ENCODE data around the gene PFKFB3.

The PFKFB3 gene

GRCh38 chr10:6218692-6219493 is 16.2 kb downstream of the PFKFB3 start:
- H3K9me3 Mint-ChIP-seq: no peaks in the 10 kb centered on the region
- no peaks in the 10 kb centered on the region for H3K27me3 Mint-ChIP-seq
- H3K36me3 Mint-ChIP-seq: peaks cover 88% of the 10 kb centered on the region
- no peak overlapping the region for H3K27ac Mint-ChIP-seq
- H3K4me1 Mint-ChIP-seq: peaks cover 10% of the 10 kb centered on the region
- H3K4me3 Mint-ChIP-seq: no peak overlapping the region
- no peak for ATAC-seq

DNA sequence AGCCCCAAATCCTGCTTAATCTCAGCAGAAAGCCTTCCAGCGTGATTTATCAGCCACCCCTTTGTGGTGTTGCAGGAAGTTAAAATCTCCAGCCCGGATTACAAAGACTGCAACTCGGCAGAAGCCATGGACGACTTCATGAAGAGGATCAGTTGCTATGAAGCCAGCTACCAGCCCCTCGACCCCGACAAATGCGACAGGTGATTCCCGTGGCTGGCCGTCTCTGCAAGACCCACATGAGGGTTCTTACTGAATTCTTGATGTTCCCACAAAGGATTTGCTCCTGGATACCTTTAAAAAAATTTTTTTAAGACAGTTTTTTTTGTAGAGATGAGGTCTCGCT is 16.7 kb downstream of the PFKFB3 start:
- no peaks in the 10 kb centered on the region for H3K27me3 Mint-ChIP-seq
- H3K36me3 Mint-ChIP-seq: peaks cover 88% of the 10 kb centered on the region
- H3K4me1 Mint-ChIP-seq: peaks cover 8% of the 10 kb centered on the region
- no peak overlapping the region for H3K4me3 Mint-ChIP-seq
- no peak overlapping the region for H3K27ac Mint-ChIP-seq
- no peak for ATAC-seq
- H3K9me3 Mint-ChIP-seq: no peaks in the 10 kb centered on the region

DNA sequence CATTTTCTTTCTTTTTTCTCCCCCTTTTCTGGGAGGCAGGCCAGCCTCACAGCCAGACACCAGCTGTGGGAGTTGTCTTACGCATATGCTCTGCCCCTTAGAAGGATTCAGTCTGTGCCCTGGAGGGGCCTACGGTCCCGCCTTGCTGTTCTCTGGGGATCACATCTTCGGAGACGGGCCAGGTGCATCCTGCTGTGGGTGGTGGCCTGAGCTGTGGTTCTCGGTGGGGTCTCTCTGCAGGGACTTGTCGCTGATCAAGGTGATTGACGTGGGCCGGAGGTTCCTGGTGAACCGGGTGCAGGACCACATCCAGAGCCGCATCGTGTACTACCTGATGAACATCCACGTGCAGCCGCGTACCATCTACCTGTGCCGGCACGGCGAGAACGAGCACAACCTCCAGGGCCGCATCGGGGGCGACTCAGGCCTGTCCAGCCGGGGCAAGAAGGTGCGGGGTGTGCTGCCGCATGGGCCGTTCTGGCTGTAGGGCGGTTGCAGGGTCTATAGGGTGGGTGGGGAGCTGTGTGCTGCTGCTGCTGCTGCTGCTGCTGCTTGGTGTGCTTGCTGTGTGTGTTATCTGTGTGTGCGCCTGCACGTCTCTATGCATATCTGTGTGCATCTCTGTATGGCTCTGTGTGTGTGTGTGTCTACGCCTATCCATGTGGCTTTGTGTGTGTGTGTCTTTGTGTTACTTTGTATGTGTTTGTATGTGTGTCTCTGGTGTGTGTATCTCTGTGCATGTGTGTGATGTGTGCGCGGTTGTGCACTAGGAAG is 17.9 kb downstream of the PFKFB3 start:
- Mint-ChIP-seq H3K4me3 (no peak overlapping the region), H3K9me3 (no peaks in the 10 kb centered on the region), H3K36me3 (peaks cover 88% of the 10 kb centered on the region), H3K4me1 (peaks cover 8% of the 10 kb centered on the region), H3K27ac (no peak overlapping the region), H3K27me3 (no peaks in the 10 kb centered on the region)
- peak; percentile 51 for ATAC-seq

GRCh38 chr10:6221192-6221940 is 18.6 kb downstream of the PFKFB3 start:
- Mint-ChIP-seq H3K36me3 (peaks cover 89% of the 10 kb centered on the region), H3K27ac (no peak overlapping the region), H3K27me3 (no peaks in the 10 kb centered on the region), H3K9me3 (no peaks in the 10 kb centered on the region), H3K4me3 (no peak overlapping the region), H3K4me1 (peaks cover 8% of the 10 kb centered on the region)
- ATAC-seq: no peak

DNA sequence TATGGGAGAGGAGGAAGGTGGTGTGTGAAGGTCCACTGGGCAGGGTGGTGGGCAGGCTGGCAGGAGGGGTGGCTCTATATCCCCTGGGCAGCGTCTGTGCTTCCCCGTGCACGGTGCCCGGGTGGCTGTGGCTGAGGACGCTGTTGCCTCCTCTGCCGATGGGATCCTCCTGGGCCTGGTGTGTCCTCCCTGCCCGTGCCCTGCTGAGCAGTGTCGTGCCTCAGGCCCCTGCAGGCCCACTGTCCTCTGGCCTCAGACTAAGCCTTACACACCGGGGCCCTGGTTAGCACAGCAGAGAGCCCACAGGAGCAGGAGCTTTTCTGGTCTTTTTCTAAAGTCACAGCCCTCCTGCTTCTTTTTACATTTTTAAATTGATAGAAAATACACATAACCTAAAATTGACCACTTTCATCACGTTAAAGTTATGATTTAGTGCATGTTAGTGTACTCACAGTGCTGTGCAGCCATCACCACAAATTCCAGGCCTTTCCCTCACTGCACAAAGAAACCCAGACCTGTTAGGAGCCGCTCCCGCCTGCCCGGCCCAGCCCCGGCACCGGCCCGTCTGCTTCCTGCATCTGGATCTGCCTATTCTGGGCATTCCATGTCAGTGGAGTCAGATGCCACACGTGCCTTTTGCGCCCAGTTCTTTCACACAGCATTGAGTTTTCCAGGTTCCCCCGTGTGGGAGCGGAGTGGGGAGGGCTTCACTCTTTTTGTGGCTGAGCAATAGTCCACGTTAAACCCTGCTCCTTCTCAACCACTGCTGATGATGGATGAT is 19.4 kb downstream of the PFKFB3 start:
- H3K27ac Mint-ChIP-seq: no peak overlapping the region
- no peaks in the 10 kb centered on the region for H3K27me3 Mint-ChIP-seq
- peaks cover 8% of the 10 kb centered on the region for H3K4me1 Mint-ChIP-seq
- peaks cover 86% of the 10 kb centered on the region for H3K36me3 Mint-ChIP-seq
- H3K9me3 Mint-ChIP-seq: no peaks in the 10 kb centered on the region
- H3K4me3 Mint-ChIP-seq: no peak overlapping the region
- no peak for ATAC-seq

DNA sequence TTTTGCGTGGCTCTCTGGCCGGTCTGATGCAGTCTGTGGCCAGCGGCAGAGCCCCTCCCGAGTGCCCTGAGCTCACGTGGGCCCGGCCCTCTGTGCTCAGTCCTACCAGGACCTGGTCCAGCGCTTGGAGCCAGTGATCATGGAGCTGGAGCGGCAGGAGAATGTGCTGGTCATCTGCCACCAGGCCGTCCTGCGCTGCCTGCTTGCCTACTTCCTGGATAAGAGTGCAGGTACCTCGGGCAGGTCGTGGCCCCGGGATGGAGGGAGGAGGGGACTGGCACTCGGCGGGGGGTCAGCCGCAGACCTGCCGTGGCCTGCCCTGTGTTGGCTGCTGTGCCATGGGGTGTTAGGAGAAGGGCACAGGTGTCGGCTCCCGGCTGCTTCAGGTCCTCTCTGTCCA is 20.0 kb downstream of the PFKFB3 start:
- Mint-ChIP-seq H3K9me3 (no peaks in the 10 kb centered on the region), H3K27me3 (no peaks in the 10 kb centered on the region), H3K27ac (no peak overlapping the region), H3K4me1 (peaks cover 8% of the 10 kb centered on the region), H3K4me3 (no peak overlapping the region), H3K36me3 (peaks cover 86% of the 10 kb centered on the region)
- ATAC-seq: no peak

DNA sequence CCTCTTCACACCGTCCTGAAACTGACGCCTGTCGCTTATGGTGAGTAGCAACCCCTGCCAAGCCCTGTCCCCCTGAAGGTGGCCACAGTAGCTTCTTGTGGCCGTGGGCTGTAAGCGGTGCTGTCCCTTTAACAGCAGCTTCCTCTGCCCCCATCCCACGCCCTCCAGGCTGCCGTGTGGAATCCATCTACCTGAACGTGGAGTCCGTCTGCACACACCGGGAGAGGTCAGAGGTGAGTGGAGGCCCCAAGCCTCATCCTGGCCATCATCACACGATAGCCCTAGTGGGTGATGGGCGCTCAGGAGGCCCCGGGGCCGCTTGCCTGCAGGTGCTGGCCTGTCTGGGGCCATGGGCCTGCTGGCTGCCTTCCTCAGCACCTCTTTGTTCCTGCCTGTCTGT is 21.2 kb downstream of the PFKFB3 start:
- Mint-ChIP-seq H3K9me3 (no peaks in the 10 kb centered on the region), H3K27ac (no peak overlapping the region), H3K36me3 (peaks cover 90% of the 10 kb centered on the region), H3K4me3 (no peak overlapping the region), H3K27me3 (no peaks in the 10 kb centered on the region), H3K4me1 (peaks cover 8% of the 10 kb centered on the region)
- ATAC-seq: no peak

DNA sequence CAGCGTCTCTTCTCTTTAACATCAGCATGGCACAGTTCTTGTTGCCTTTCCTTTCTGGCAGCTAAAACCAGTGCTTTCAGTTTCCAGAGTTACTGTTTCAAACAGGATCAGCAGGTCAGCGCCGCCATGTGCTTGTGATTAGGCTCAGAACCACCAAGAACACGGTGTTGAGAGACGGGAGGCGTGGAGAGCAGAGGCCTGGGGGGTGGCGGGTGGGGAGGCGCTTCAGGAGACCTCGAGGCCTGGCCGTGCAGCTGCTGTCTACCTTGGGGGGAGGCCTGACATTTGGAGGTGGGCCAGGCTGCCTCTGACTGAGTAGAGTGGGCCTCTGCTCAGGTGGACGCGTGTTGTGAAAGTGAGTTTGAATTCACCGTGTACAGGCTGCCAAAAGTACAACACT is 22.0 kb downstream of the PFKFB3 start:
- H3K9me3 Mint-ChIP-seq: no peaks in the 10 kb centered on the region
- no peak for ATAC-seq
- no peaks in the 10 kb centered on the region for H3K27me3 Mint-ChIP-seq

GRCh38 chr10:6225263-6225814 is 22.6 kb downstream of the PFKFB3 start:
- H3K27me3 Mint-ChIP-seq: no peaks in the 10 kb centered on the region
- H3K36me3 Mint-ChIP-seq: peaks cover 88% of the 10 kb centered on the region
- no peak overlapping the region for H3K27ac Mint-ChIP-seq
- no peaks in the 10 kb centered on the region for H3K9me3 Mint-ChIP-seq
- H3K4me3 Mint-ChIP-seq: no peak overlapping the region
- H3K4me1 Mint-ChIP-seq: peaks cover 4% of the 10 kb centered on the region
- ATAC-seq: no peak

More for the DNA sequence above, 22.0 kb downstream of the PFKFB3 start:
- Mint-ChIP-seq H3K4me1 (peaks cover 8% of the 10 kb centered on the region), H3K36me3 (peaks cover 88% of the 10 kb centered on the region), H3K4me3 (no peak overlapping the region), H3K27ac (no peak overlapping the region)

DNA sequence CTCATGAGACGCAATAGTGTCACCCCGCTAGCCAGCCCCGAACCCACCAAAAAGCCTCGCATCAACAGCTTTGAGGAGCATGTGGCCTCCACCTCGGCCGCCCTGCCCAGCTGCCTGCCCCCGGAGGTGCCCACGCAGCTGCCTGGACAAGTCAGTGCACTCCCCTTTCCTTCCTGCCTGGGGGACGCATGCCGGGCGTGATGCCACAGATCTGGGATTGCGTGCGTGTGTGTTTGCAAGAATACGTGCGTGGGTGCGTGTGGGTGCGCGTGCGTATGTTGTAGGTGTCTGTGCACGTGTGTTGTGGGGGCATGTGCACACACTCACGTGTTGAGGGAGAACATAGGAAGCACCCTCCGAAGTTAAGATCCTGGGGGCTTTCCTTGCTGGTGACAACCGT is 23.5 kb downstream of the PFKFB3 start:
- H3K4me1 Mint-ChIP-seq: no peaks in the 10 kb centered on the region
- no peak for ATAC-seq
- no peaks in the 10 kb centered on the region for H3K27me3 Mint-ChIP-seq
- no peak overlapping the region for H3K4me3 Mint-ChIP-seq
- peaks cover 84% of the 10 kb centered on the region for H3K36me3 Mint-ChIP-seq
- no peak overlapping the region for H3K27ac Mint-ChIP-seq
- no peaks in the 10 kb centered on the region for H3K9me3 Mint-ChIP-seq

DNA sequence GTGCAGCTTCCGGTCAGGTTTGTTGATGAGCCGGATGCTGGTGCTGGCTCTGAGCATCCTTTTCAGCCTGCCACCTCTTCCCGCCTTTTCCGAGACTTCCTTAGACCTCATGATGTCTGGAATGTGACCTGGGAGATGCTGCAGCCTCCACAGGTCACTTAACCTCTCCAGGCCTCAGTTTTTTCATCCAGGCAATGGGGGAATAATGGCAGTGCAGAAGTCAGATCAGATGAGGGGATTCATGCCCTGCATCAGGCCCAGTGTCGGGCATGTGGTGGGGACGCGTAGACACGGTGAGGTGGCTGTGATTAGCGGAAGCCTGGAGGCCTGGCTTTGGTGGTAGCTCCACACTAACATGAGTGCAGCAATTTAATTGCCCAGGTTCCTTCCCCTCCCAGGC is 24.6 kb downstream of the PFKFB3 start:
- no peak for ATAC-seq
- H3K4me1 Mint-ChIP-seq: no peaks in the 10 kb centered on the region
- H3K9me3 Mint-ChIP-seq: no peaks in the 10 kb centered on the region
- no peak overlapping the region for H3K27ac Mint-ChIP-seq
- peaks cover 89% of the 10 kb centered on the region for H3K36me3 Mint-ChIP-seq
- H3K4me3 Mint-ChIP-seq: no peak overlapping the region
- H3K27me3 Mint-ChIP-seq: no peaks in the 10 kb centered on the region

DNA sequence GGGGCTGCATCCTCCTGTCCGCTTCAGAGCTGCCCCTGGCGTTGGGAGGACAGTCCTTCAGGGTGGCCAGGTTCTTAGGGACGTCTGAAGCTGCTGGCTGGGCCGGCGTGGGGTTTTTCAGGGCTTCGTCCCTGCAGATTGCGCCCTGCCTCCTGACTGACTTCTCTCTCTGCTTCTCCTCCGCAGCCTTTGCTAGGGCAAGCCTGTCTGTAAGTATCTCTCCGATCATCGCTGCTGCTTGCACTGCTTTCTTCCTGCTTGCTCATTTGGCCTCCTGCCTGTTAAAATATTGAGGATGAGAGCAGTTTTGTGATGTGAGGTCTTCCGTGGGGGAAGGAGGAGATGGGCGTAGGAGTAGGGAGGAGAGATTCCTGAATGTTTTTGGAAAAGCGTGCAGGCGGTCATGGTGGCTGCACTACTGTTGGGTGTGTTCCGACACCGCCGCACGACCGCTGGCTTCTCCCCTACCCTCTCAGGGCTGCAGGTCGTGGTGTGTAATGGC is 25.3 kb downstream of the PFKFB3 start:
- H3K27me3 Mint-ChIP-seq: no peaks in the 10 kb centered on the region
- no peaks in the 10 kb centered on the region for H3K9me3 Mint-ChIP-seq
- ATAC-seq: no peak
- peaks cover 89% of the 10 kb centered on the region for H3K36me3 Mint-ChIP-seq
- no peak overlapping the region for H3K27ac Mint-ChIP-seq
- no peaks in the 10 kb centered on the region for H3K4me1 Mint-ChIP-seq
- H3K4me3 Mint-ChIP-seq: no peak overlapping the region

DNA sequence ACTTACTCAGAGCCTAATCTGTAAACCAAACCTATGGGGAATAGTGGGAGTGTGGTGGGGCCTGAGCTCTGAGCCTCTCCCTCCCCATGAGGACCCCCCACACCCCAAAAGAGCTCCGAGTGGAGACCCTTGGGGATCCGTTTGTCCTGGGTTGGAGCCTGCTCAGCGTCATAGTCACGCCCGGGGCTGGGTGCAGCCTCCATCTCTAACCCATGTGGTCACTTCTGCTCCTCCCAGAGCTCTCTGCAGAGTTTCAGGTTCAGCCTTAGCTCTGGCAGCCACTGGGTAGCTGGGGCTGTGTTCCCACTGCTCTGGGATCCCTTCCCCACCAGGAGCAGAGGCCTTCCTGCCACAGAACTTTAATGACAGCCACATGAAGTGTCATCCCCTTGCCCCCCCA is 25.9 kb downstream of the PFKFB3 start:
- H3K27me3 Mint-ChIP-seq: no peaks in the 10 kb centered on the region
- H3K27ac Mint-ChIP-seq: no peak overlapping the region
- no peak overlapping the region for H3K4me3 Mint-ChIP-seq
- peaks cover 89% of the 10 kb centered on the region for H3K36me3 Mint-ChIP-seq
- H3K4me1 Mint-ChIP-seq: no peaks in the 10 kb centered on the region
- no peaks in the 10 kb centered on the region for H3K9me3 Mint-ChIP-seq
- ATAC-seq: no peak

- Mint-ChIP-seq H3K4me1 (no peaks in the 10 kb centered on the region), H3K27me3 (no peaks in the 10 kb centered on the region), H3K36me3 (peaks cover 89% of the 10 kb centered on the region), H3K4me3 (no peak overlapping the region), H3K9me3 (no peaks in the 10 kb centered on the region), H3K27ac (no peak overlapping the region)
- no peak for ATAC-seq
Observed at GRCh38 chr10:6229290-6229689, 26.6 kb downstream of the PFKFB3 start.

All from stimulated activated memory B cell treated with anti-CD40 and anti-IgM and Interleukin-4, amounts not matched to agents 10 μg/mL and 1 μg/mL and 100 μg/mL, for 72 hours (primary cell).